Measurements from ENCODE around the gene PLA1A.

GRCh38 chr3:119627461-119627860 is 29.8 kb downstream of the PLA1A start:
- TF ChIP-seq SUZ12 (IDR thresholded peaks at IDR 0.05; ENCODE audit: extremely low read depth, insufficient read depth, insufficient read length) (no peak), YY1 (IDR thresholded peaks at IDR 0.05; ENCODE audit: insufficient read depth, insufficient read length) (no peak)
